Fibroblast of skin of abdomen (primary cell): ENCODE data around the gene PTPN2.
"Not testable (repeated sequence)": the region's sequence is repeated elsewhere in the genome, so short reads cannot be mapped to it uniquely, and the experiment has no call there.

Experiments used
- DNase-seq: peaks from one replicate; pipeline ENCODE4 v3.0.0-alpha.2; 2013

PTPN2 gene

GRCh38 chr18:12823892-12824291 lies 60.1 kb downstream of the PTPN2 start:
- no peak for DNase-seq

- no peak for DNase-seq
Observed at GRCh38 chr18:12821408-12821807, 62.6 kb downstream of the PTPN2 start.

GRCh38 chr18:12820506-12820905 lies 63.5 kb downstream of the PTPN2 start:
- DNase-seq: no peak

- DNase-seq: no peak
Observed at GRCh38 chr18:12819841-12820240, 64.2 kb downstream of the PTPN2 start.

GRCh38 chr18:12819322-12819721 lies 64.7 kb downstream of the PTPN2 start:
- DNase-seq: no peak

- no peak for DNase-seq
Observed at GRCh38 chr18:12818243-12818642, 65.8 kb downstream of the PTPN2 start.

GRCh38 chr18:12816451-12816850 lies 67.6 kb downstream of the PTPN2 start:
- DNase-seq: no peak

- no peak for DNase-seq
Observed at GRCh38 chr18:12811191-12811950, 72.7 kb downstream of the PTPN2 start.

GRCh38 chr18:12803069-12803936 lies 80.7 kb downstream of the PTPN2 start:
- no peak for DNase-seq

- DNase-seq: no peak
Observed at GRCh38 chr18:12802538-12802937, 81.5 kb downstream of the PTPN2 start.

GRCh38 chr18:12796448-12796847 lies 87.6 kb downstream of the PTPN2 start:
- no peak for DNase-seq

GRCh38 chr18:12791610-12792009 lies 92.4 kb downstream of the PTPN2 start:
- DNase-seq: no peak

GRCh38 chr18:12786669-12787068 lies 97.4 kb downstream of the PTPN2 start:
- no peak for DNase-seq

- no peak for DNase-seq
Observed at GRCh38 chr18:12783524-12783923, 100.5 kb downstream of the PTPN2 start.

GRCh38 chr18:12782521-12782920 lies 101.5 kb downstream of the PTPN2 start:
- DNase-seq: no peak

GRCh38 chr18:12779456-12779855 lies 104.6 kb downstream of the PTPN2 start:
- no peak for DNase-seq

- DNase-seq: no peak
Observed at GRCh38 chr18:12779043-12779442, 105.0 kb downstream of the PTPN2 start.

GRCh38 chr18:12777500-12777944 lies 106.5 kb downstream of the PTPN2 start:
- no peak for DNase-seq

GRCh38 chr18:12776821-12777471 lies 107.1 kb downstream of the PTPN2 start:
- no peak for DNase-seq

GRCh38 chr18:12776415-12776814 lies 107.6 kb downstream of the PTPN2 start:
- DNase-seq: not testable (repeated sequence)

- no peak for DNase-seq
Observed at GRCh38 chr18:12774982-12775381, 109.1 kb downstream of the PTPN2 start.

GRCh38 chr18:12773369-12773768 lies 110.7 kb downstream of the PTPN2 start:
- no peak for DNase-seq

- no peak for DNase-seq
Observed at GRCh38 chr18:12772111-12772510, 111.9 kb downstream of the PTPN2 start.
